ENCODE measurements around the gene OTUB1.

OTUB1 gene

DNA sequence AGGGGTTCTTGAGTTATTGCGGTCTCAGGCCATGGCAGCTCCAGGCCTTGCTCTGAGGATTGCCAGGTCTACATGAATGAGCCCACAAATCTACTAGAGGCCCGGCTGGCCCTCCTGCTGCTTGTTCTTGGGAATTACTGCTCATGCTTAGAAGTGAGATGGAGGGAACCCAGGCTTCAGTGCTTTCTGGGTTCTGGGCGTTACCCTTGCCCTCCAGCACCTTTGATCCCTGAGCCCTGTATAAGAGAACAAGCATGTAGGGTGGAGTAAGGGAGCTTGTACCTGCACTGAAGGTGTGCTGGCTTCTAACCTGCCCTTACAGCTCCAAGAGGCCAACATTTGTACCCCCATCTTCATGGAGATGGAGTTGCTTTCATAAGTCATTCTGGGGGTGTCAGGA, 43.4 kb upstream of the OTUB1 start:
- no peak for DNase-seq (ENCODE audit: low read depth)
- no peak overlapping the region for H3K4me3 ChIP-seq (ENCODE audit: low read depth, low read length)
- TF ChIP-seq, protein P1, sequence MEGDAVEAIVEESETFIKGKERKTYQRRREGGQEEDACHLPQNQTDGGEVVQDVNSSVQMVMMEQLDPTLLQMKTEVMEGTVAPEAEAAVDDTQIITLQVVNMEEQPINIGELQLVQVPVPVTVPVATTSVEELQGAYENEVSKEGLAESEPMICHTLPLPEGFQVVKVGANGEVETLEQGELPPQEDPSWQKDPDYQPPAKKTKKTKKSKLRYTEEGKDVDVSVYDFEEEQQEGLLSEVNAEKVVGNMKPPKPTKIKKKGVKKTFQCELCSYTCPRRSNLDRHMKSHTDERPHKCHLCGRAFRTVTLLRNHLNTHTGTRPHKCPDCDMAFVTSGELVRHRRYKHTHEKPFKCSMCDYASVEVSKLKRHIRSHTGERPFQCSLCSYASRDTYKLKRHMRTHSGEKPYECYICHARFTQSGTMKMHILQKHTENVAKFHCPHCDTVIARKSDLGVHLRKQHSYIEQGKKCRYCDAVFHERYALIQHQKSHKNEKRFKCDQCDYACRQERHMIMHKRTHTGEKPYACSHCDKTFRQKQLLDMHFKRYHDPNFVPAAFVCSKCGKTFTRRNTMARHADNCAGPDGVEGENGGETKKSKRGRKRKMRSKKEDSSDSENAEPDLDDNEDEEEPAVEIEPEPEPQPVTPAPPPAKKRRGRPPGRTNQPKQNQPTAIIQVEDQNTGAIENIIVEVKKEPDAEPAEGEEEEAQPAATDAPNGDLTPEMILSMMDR (conservative IDR thresholded peaks at IDR 0.05; ENCODE audit: low read depth, low read length): no peak

DNA sequence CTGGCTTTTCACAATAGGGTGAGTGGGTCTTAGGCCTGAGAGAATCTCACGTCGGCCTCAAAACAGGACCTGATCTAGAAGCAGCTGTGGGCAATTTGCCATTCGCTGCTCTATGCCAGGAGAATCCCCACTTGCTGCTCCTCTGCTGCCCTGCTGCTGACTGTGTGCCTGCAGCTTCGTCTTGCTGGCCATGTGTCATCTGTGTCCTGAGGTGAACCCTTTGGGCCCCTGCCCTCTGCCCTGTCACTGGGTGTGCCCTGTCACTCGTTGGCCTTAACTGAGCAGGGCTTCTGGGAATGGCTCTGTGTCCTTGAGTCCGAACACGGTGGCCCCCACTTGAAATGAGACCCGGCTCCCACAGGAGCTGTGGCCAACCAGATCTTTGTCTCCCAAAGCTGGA, 41.3 kb upstream of the OTUB1 start:
- H3K4me3 ChIP-seq (ENCODE audit: low read depth, low read length): no peak overlapping the region
- TF ChIP-seq, protein P1 (conservative IDR thresholded peaks at IDR 0.05; ENCODE audit: low read depth, low read length): no peak
- no peak for DNase-seq (ENCODE audit: low read depth)

DNA sequence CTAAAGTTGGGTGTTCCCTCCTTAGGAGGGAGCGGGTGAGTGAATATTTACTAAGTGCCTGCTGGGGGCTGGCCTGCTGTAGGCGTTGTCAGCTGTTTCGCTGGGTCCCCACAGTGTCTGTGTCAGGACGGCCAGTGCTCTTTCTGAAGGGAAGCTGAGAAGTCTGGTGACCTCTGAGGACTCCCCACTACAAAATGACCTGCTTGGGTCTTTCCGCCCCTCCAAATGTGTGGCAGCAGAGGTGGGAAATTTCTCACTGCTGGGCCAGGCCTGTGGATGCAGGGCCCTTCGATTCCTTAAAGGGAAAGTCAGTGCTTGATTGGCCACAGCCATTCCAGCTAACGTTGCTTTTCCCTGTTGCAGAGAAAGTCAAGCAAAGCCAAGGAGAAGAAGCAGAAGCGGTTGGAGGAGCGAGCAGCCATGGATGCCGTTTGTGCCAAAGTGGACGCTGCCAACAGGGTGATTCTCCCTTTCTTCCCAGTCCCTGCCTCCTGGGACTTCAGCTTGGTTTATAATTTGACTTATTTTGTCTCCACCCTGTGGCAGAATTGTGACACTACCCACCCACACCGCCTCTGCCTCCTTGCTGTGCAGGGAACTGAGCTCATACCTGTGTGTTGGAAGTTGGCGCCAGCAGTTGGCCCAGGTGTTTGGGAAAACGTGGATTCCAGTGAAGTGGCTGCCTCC, 40.6 kb upstream of the OTUB1 start:
- DNase-seq (ENCODE audit: low read depth): peak; percentile 79
- peak overlapping the region; percentile 28 for H3K4me3 ChIP-seq (ENCODE audit: low read depth, low read length)
- TF ChIP-seq, protein P1 (conservative IDR thresholded peaks at IDR 0.05; ENCODE audit: low read depth, low read length): peak; percentile 79

GRCh38 chr11:63951779-63952536, 34.3 kb upstream of the OTUB1 start:
- TF ChIP-seq, protein P1 (conservative IDR thresholded peaks at IDR 0.05; ENCODE audit: low read depth, low read length): no peak
- no peak overlapping the region for H3K4me3 ChIP-seq (ENCODE audit: low read depth, low read length)
- peak; percentile 31 for DNase-seq (ENCODE audit: low read depth)

- DNase-seq (ENCODE audit: low read depth): no peak
- no peak overlapping the region for H3K4me3 ChIP-seq (ENCODE audit: low read depth, low read length)
- TF ChIP-seq, protein P1 (conservative IDR thresholded peaks at IDR 0.05; ENCODE audit: low read depth, low read length): no peak
Measured at GRCh38 chr11:63952570-63952969, 33.7 kb upstream of the OTUB1 start.

DNA sequence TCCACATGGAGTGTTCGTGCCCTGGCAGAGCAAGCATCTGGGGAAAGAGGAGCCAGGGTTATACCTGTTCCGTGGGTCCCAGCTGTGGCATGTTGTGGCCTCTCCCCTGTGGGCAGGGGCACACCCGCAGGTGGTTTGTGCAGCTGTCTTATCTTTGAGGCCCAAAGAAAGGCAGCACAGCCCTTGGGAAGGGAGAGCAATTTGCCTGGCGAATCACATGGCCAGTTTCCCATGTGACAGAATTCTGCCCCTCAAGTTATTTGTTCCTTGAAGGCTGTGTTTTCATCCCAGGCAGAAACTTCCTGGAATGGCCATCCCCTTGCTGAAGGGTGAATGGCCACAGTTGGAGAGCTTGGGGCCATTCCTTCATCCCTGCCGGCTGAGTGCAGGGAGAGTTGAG, 28.2 kb upstream of the OTUB1 start:
- DNase-seq (ENCODE audit: low read depth): no peak
- H3K4me3 ChIP-seq (ENCODE audit: low read depth, low read length): no peak overlapping the region

More for the DNA sequence above, 28.2 kb upstream of the OTUB1 start:
- TF ChIP-seq, protein P1 (conservative IDR thresholded peaks at IDR 0.05; ENCODE audit: low read depth, low read length): no peak
